OCI-LY7 (cell line): ENCODE results near the gene SCARB2. TPM values are rescaled to one million over a fixed set of nuclear protein-coding genes. Genes with fewer than 3 reads are reported as not detected.

Experiments
- BruUV-seq: library from RNA; stranded (reverse); fragments of 400-500 nt; replicated peaks from 2 replicates; lab custom pipeline; 2021; lab: Mats Ljungman, UMichigan
- CTCF ChIA-PET: fragments of 300-600 bp; sonication (Branson Sonifier 250); formaldehyde crosslinking; loops from one replicate; lab custom pipeline; 2022; ENCODE audit warnings: antibody characterized with exemption; ENCODE audit not compliant: unreplicated experiment; lab: Charles Lee
- POLR2A ChIA-PET: fragments of 300-600 bp; sonication (Branson Sonifier 250); formaldehyde crosslinking; loops from one replicate; lab custom pipeline; 2022; ENCODE audit warnings: antibody characterized with exemption; lab: Charles Lee
- DNase-seq: peaks from one replicate; pipeline ENCODE4 v3.0.0-alpha.2; 2015; ENCODE audit warnings: low spot score
- H2AFZ ChIP-seq: fragments of 200-600 bp; sonication (generic), shearing (Covaris generic); 2 replicates; pipeline ENCODE4 v1.6.1; 2014; ENCODE audit warnings: mild to moderate bottlenecking, antibody characterized with exemption, low read length, moderate library complexity
- H3K27ac ChIP-seq: fragments of 200-600 bp; sonication (generic); 2 replicates; pipeline ENCODE4 v1.5.1; 2014; ENCODE audit warnings: mixed run types, low read depth, mild to moderate bottlenecking, moderate library complexity, low read length, inconsistent platforms; ENCODE audit not compliant: poor library complexity, severe bottlenecking
- H3K36me3 ChIP-seq: fragments of 200-600 bp; sonication (generic); 2 replicates; pipeline ENCODE4 v1.6.1; 2014; ENCODE audit warnings: mild to moderate bottlenecking, antibody characterized with exemption, low read length, moderate library complexity, mixed read lengths; ENCODE audit not compliant: insufficient read depth
- H3K4me1 ChIP-seq: fragments of 200-600 bp; sonication (generic); 2 replicates; pipeline ENCODE4 v1.5.1; 2014; ENCODE audit warnings: mild to moderate bottlenecking, low read length; ENCODE audit not compliant: insufficient read depth, poor library complexity, severe bottlenecking
- H3K4me2 ChIP-seq: fragments of 200-600 bp; sonication (generic); 2 replicates; pipeline ENCODE4 v1.6.1; 2014; ENCODE audit warnings: mild to moderate bottlenecking, low read length
- H3K4me3 ChIP-seq: fragments of 200-600 bp; sonication (generic); 2 replicates; pipeline ENCODE4 v1.5.1; 2014; ENCODE audit warnings: mild to moderate bottlenecking, low read depth, low read length; ENCODE audit not compliant: poor library complexity, severe bottlenecking
- H3K79me2 ChIP-seq: fragments of 200-600 bp; sonication (generic); 2 replicates; pipeline ENCODE4 v1.6.1; 2016; ENCODE audit warnings: low read depth, mild to moderate bottlenecking, low read length, moderate library complexity, mixed read lengths; ENCODE audit not compliant: insufficient read depth
- H3K9me2 ChIP-seq: fragments of 200-600 bp; sonication (generic); 2 replicates; pipeline ENCODE4 v1.6.1; 2016; ENCODE audit warnings: mild to moderate bottlenecking, low read length, mixed read lengths; ENCODE audit not compliant: insufficient read depth
- H3K9me3 ChIP-seq: fragments of 200-600 bp; sonication (generic); 2 replicates; pipeline ENCODE4 v1.6.1; 2014; ENCODE audit warnings: mild to moderate bottlenecking, mixed run types, low read length, mixed read lengths
- H4K20me1 ChIP-seq: fragments of 200-600 bp; sonication (generic); 2 replicates; pipeline ENCODE4 v1.6.1; 2014; ENCODE audit warnings: mild to moderate bottlenecking, antibody characterized with exemption, low read length, moderate library complexity, mixed read lengths; ENCODE audit not compliant: insufficient read depth
- CTCF ChIP-seq: fragments of 200-600 bp; sonication (generic); conservative IDR thresholded peaks from 2 replicates; pipeline ENCODE4 v1.5.1; 2014; ENCODE audit warnings: mild to moderate bottlenecking, antibody characterized with exemption, low read length, moderate library complexity, mixed read lengths
- EZH2phosphoT487 ChIP-seq: fragments of 200-600 bp; sonication (generic); IDR thresholded peaks from 2 replicates; pipeline ENCODE4 v1.6.1; 2018; ENCODE audit warnings: low read depth, borderline replicate concordance, mild to moderate bottlenecking, mixed run types, antibody characterized with exemption, low read length, moderate library complexity, mixed read lengths
- intact Hi-C: fragments of 100-400 bp; cut with micrococcal nuclease; formaldehyde crosslinking; loops from one replicate; pipeline ENCODE4 v1.10.0; 2022; ENCODE audit not compliant: unreplicated experiment
- total RNA-seq, 2 experiments: library from RNA; depleted of rRNA in 1 of 2; stranded (reverse); fragments of >200 nt in 1 of 2; shearing (Covaris generic) in 1 of 2; gene quantifications; 2 replicates each; pipeline ENCODE4 v1.2.3, GENCODE V29; 2014 to 2022

SCARB2 gene
- total RNA-seq, 2 experiments from 2014 or later: 1.1 TPM; not detected in 1

- Histone ChIP-seq H3K79me2 (no peaks in the 10 kb centered on the region), H3K4me1 (no peaks in the 10 kb centered on the region), H3K9me2 (no peaks in the 10 kb centered on the region), H3K36me3 (no peaks in the 10 kb centered on the region), H3K4me2 (no peak overlapping the region), H2AFZ (no peak overlapping the region), H3K27ac (no peak overlapping the region), H3K4me3 (no peak overlapping the region), H4K20me1 (no peaks in the 10 kb centered on the region), H3K9me3 (no peaks in the 10 kb centered on the region)
- CTCF ChIA-PET: no interaction called here
- TF ChIP-seq EZH2phosphoT487 (no peak), CTCF (no peak)
- no TSS peak for BruUV-seq
- POLR2A ChIA-PET: no interaction called here
- intact Hi-C loops: no loop called here
- DNase-seq: no peak
These were observed 19.1 kb upstream of the SCARB2 start for GRCh38 chr4:76232681-76233080.

GRCh38 chr4:76226418-76226817, 12.8 kb upstream of the SCARB2 start:
- Histone ChIP-seq H3K4me2 (no peak overlapping the region), H3K27ac (no peak overlapping the region), H3K79me2 (no peaks in the 10 kb centered on the region), H4K20me1 (no peaks in the 10 kb centered on the region), H2AFZ (no peak overlapping the region), H3K36me3 (no peaks in the 10 kb centered on the region), H3K4me3 (no peak overlapping the region), H3K9me2 (no peaks in the 10 kb centered on the region), H3K4me1 (no peaks in the 10 kb centered on the region), H3K9me3 (no peaks in the 10 kb centered on the region)
- POLR2A ChIA-PET: no interaction called here
- TF ChIP-seq EZH2phosphoT487 (no peak), CTCF (no peak)
- CTCF ChIA-PET: no interaction called here
- intact Hi-C loops: no loop called here
- no TSS peak for BruUV-seq
- DNase-seq: no peak

GRCh38 chr4:76224171-76224570, 10.5 kb upstream of the SCARB2 start:
- H3K9me3 ChIP-seq: no peaks in the 10 kb centered on the region
- no peak overlapping the region for H2AFZ ChIP-seq
- H3K27ac ChIP-seq: no peak overlapping the region
- CTCF ChIA-PET: no interaction called here
- BruUV-seq: no TSS peak
- DNase-seq: no peak
- no peak for TF ChIP-seq CTCF
- TF ChIP-seq EZH2phosphoT487: no peak
- no peaks in the 10 kb centered on the region for H4K20me1 ChIP-seq
- intact Hi-C loops: no loop called here
- H3K36me3 ChIP-seq: no peaks in the 10 kb centered on the region
- H3K9me2 ChIP-seq: no peaks in the 10 kb centered on the region
- H3K4me2 ChIP-seq: no peak overlapping the region
- H3K4me1 ChIP-seq: no peaks in the 10 kb centered on the region
- no peaks in the 10 kb centered on the region for H3K79me2 ChIP-seq
- no peak overlapping the region for H3K4me3 ChIP-seq
- POLR2A ChIA-PET: no interaction called here
